Hematopoietic multipotent progenitor cell (in vitro differentiated cells): Measurements from ENCODE around the gene RBM46. TPM values are rescaled to one million over a fixed set of nuclear protein-coding genes. Genes with fewer than 3 reads are reported as not detected.

Experiments used
- DNase-seq, 3 donors: peaks; one replicate each; pipeline ENCODE4 v3.0.0-alpha.2; 2011 to 2015; ENCODE audit warnings: low read depth in 2 of 3, low spot score in 2 of 3
- total RNA-seq: library from RNA; depleted of rRNA; stranded (reverse); fragments of >200 nt; gene quantifications from one replicate; pipeline ENCODE4 v1.2.3, GENCODE V29; 2012

Gene RBM46, protein sequence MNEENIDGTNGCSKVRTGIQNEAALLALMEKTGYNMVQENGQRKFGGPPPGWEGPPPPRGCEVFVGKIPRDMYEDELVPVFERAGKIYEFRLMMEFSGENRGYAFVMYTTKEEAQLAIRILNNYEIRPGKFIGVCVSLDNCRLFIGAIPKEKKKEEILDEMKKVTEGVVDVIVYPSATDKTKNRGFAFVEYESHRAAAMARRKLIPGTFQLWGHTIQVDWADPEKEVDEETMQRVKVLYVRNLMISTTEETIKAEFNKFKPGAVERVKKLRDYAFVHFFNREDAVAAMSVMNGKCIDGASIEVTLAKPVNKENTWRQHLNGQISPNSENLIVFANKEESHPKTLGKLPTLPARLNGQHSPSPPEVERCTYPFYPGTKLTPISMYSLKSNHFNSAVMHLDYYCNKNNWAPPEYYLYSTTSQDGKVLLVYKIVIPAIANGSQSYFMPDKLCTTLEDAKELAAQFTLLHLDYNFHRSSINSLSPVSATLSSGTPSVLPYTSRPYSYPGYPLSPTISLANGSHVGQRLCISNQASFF
- total RNA-seq, result under 0.01 TPM

DNA sequence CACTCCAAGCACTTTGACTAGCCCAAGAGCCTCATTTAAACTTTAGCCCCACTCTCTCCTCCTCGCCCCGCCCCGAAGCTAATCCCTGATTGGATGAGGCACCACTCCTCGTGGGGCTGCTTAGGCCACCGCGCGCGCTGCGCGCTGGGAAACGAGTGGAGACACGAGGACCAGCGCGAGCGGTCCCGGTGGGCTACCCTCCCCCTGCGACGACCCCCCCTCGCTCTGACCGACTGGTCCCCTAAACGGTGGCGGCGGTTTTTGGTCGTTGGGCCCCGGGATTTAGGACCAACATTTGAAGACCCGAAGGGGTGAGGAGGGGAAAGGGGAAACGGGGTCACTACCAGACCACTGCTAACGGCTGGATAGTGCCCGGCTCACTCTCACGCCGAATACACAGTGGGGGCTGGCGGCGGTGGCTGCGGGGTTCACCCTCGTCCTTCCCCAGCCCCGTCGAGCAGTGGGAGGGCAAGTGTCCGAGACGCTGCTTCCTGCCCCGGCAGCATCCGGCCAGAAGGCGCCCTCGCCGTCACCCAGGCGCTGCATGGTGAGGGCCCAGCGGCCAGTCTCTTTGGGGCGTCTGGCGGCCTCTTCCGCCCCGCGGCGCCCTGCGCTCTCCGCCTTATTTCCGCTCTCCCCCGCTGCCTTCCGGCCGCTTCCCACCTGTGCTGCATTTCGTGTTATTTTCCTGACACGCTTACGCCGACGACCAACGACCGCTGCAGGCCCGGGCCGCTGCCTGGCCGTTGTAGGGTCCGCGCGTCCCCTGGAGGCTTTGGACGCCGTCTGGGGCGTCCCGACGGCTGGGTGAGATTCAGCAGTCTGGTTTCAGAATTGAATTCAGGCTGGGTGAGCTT is at the start of gene RBM46:
TSS of gene RBM46 (plus strand) at position 147 of the 857 bp plus-strand sequence. CDS start 15,481 bp downstream, outside the sequence.
- no peak for DNase-seq

DNA sequence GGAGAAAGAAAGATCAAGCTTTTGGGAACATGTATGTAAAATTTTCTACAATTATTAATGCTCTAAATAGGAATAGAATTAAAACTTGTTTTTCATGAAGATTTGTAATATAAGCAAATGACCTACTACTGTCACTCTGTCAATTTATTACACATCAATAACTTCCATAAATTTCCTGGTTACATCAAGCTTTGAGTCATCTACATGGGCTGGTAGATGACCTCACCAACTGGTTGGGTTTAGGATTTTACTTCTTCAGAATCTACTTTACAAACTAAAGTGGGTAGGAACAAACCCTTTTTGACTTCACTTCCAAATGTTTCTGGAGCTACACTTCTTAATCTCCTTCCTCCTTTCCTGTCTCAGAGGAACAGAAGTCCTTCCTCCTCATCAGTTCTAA is 49.3 kb upstream of the RBM46 start:
- DNase-seq, result no peak

DNA sequence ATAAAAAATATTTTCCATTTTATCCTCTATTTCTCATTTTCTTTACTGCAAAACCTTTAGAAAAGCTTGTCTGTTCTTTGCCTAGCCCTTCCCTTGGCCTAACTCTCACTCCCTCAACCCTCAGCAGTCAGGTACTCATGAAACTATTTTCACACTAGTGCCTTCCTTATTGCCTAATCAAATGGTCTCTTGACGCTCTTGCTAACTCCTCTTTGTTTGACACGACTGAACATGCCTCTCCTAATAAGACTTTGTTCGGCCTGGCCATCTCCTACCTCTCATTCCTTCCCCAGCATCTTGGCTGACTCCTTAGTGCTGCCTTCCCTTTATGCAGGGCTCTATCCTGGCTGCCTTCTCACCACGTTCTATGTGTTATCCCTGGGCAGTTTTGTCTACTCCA is 48.4 kb upstream of the RBM46 start:
- no peak for DNase-seq

DNA sequence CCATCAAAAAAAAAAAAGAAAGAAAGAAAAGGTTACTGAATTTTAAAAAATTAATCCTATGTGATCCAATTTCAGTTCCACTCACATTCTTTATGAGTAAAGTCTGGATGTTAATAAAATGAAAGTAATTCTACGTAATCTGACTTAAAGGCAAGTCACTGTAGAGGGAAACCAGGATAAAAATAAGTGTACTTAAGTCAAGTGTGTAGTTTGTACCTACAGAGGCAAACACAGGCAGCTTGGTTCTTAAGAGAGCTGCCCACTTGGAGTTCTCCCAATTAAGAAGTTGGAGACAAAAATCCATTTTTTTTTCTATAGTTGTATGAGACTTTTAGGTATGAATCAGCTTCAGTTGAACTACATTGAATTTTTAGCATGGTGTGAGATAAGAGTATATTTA is 44.3 kb upstream of the RBM46 start:
- no peak for DNase-seq

DNA sequence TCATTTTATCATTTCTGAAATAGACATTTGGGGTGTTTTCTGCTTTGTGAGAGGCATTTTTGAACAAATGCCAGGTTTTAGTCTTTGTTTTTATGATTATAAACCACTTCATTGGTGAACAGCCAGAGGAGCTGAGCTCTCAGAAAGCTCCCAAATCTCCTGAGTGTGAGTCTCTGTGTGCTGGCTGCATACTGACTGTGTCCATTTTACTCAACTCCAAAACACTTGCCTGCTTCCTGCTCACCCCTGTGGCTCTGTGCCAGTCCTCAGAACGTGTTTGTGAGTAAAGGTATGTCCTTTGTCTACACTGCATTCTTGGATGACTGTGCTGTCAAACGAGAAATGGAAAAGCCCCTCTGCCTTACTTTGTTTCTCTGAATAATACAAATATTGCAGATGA is 42.6 kb upstream of the RBM46 start:
- DNase-seq, result no peak

DNA sequence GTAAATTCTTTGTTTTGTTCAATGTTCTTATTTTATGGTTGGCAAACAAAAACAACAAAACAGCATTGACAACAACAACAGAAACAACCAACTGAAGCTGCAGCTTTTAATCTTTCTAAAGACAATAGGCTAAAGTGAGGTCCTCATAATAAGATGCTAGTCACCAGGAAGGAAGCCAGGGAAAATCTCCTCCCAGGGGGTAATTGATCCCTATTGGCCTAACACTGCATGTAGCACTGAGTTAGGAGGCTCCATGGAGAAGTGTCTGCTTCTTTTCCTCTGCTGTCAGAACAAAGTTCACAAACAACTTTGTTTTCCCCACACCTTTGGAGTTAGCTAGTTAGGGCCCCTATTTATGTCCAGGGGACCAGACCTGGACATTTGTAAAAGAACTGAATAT is 42.0 kb upstream of the RBM46 start:
- no peak for DNase-seq

DNA sequence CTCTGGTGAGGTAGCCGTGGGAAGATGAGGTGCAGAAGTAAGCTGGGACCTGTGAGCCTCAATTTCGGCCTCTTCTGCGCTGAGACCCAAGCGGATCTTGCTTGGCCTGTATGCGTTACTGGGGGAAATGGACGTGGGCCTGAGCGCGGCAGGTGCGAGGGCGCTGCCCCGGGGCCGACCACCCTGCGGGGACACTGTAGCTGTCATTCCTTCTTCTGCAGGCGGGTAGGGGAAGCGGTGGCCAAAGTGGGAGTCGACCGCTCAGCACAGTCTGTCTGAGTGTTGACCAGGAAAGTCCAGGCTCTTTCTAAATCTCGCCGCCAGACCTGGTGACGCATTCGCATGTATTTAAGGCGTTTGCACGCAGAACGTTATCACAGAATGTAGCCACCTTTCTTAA is 40.6 kb upstream of the RBM46 start:
- no peak for DNase-seq

DNA sequence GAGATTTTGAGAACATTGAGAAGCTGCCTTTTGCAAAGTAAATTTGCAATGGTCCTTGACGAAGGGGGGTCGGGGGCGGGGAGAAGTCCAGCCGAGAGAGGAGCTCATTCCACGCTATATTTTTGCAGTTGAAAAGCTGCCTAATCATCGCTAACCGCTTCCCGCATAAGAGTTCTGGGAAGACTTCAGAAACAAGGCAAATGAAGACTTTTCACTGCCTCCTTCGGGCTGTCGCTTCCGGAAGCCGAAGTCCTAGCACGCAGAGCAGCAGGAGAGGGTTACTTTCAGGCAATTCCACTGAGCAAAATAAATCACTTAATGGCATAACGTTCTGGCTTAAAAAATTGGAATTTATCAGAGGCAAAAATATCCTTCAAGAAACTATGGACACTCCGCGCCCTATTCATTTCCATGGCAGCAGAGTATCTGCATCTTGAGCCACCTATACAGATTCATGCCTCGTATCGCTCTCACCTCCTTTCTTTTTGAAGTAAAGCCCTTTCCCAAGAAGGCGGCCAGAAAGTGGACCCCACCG is 39.9 kb upstream of the RBM46 start:
- DNase-seq, result no peak

DNA sequence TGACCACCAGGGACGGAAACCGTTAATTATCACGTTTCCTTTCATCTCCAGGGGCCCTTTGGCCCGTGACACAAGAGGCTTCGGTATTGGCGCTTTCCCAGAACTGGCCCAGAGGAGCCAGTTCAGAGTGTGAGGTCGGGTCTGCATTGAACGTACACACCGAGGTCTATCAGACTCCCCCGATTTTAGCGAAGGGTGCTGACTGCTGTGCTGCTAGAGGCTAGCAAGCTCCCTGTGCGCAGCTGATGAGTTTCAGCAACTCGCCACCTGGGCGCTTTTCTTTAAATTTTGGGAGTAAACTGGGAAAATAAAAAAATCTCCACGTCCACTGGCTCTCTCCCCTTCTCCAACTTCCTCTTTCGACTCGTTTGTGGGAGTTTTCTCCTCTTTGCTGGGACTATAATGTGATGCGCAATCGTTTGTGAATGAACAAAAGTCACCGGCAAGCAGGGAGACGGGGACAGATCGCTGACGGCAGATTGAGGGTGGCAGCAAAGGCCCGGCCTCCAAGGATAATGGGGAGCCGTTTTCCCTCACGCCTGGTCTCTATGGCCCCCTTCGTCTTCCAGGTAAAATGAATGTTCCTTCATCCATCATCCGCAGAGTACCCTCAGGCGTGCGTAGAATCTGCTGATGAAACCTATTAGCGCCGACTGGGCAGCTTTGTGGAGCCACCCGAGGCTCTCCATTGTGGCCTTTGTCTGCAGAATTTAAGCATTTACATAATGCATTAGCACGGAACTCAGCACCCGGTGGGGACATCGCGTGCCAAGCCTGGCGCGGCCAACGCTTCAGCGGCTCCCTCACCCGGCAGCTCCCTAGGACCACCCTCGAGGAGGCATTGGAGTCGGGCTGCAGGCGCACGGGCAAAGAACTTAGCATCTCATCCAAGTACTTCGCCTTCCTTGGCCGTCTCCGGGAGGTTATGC is 38.9 kb upstream of the RBM46 start:
- peak in 2 of 3 donors; percentile 31 to 40 for DNase-seq

DNA sequence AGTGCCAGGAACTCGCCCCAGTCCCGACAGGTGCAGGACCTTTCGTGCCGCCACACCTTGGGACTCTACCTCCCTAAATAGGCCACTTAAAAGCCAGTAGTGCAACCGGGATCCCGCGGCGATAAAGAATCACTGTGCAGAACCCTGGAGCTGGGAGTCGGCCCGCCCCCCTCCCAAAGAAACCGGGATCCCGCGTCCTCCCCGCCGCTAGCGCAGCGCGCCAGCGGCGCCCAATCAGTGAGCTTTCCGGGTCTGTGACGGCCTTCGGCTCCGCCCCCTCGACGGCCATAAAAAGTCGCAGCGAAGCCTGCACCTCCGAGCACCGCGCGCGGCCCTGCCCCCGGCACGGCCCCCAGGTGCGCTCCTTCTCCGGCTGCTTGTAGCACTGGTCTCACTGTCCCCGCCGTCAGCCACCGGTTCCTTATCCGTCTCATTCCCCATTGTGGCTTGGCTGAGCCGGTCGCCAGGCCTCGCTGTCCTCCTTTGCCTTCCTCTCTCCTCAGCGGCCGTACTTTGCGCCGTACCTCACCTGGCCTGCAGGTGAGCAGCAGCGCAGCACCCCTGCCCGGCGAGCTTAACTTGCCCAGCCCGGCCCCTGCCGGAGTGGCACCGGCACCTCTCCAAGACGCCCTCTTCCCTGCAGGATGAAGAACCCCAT is 37.3 kb upstream of the RBM46 start, which contains the start of gene LRAT:
TSS of gene LRAT (plus strand) at position 318 of the 658 bp plus-strand sequence. CDS start at position 645, 327 bp downstream.
- DNase-seq, result peak in 2 of 3 donors; percentile 52 to 59

DNA sequence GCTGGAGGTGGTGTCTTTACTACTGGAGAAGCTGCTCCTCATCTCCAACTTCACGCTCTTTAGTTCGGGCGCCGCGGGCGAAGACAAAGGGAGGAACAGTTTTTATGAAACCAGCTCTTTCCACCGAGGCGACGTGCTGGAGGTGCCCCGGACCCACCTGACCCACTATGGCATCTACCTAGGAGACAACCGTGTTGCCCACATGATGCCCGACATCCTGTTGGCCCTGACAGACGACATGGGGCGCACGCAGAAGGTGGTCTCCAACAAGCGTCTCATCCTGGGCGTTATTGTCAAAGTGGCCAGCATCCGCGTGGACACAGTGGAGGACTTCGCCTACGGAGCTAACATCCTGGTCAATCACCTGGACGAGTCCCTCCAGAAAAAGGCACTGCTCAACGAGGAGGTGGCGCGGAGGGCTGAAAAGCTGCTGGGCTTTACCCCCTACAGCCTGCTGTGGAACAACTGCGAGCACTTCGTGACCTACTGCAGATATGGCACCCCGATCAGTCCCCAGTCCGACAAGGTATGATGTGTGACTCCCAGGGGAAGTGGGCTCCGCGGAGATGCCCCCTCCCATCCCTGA is 36.6 kb upstream of the RBM46 start:
- DNase-seq, result peak in 1 of 3 donors; percentile 21

DNA sequence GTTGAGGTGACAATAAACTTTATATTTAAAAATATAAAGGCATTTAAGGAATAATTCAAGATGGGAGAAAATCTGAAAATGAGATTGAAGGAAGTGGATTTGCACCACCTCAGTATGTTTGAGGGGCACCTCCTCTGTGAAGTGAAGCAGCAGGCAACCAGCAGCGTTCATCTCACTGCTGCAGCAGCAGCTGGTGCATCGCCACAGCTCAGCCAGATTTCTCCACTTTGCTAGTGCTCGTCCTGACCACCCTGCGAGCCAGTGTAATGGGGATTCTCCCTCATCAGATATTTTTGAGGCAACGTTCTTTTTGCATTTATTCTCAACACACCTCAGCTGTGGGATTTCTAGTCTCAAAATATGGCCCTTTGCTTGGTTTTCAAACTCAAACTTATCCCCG is 23.4 kb upstream of the RBM46 start:
- no peak for DNase-seq

DNA sequence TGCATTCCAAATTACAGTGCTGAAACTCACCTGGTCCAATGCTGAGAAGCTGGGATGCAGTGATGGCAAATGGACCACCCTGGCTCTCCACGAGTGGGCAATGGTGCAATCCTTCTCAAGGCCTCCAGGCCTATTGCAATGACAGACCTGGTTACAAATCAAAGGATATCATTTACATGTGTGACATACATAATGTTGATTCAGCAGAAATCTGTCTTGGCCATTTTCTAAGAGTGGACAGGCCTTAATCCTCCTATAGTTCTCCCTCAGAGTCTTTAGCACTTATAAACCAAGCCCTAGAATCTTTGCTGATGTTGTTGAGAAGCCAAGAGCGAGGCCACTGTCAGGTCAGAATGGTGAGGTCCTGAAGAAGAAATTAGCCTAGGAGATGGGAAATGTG is 20.2 kb upstream of the RBM46 start:
- DNase-seq, result no peak

DNA sequence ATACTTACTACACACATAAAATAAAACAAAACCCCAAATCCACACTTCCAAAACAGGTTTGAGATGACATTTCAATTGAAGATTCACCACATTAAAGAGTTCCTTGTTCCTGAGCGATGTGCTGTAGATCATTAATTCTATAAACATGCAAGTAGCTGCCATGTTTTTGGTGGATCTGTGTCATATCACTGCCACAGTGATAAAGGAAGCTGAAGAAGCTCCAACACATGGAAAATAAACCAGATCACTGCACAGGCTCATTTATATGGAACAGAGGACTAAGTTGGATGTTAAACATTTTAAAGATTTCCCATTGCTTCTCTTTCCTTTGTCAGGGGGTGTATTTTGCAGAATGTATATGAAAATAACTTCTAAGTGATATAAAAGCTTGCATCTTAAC is 2.8 kb upstream of the RBM46 start:
- DNase-seq, result no peak

DNA sequence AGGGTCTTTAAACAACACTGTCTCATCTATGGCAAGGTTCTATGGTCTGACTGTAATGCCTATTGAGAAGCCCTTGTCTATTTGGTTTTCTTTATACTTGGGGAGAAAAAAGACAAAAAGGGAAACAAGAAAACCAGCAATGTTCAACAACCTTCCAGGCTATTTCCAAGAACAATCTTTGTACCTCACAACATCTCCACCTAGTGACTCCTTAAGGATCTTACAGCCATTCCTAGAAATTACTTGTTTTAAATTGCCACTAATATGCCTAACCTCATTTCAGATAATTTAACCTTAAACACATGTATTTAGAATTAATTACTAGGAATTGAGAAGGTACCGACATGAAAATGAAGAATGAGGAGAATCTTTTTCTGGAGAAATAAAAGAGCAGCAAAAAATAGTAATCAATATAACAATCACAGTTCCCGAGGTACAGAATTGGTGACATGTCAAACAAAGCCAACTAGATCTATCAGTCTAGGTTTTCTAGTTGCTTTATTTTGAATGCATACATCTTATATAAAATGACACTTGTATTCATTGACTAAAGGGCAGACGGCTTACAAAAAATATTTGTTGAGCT is 1.6 kb upstream of the RBM46 start:
- peak in 2 of 3 donors; percentile 10 to 34 for DNase-seq

DNA sequence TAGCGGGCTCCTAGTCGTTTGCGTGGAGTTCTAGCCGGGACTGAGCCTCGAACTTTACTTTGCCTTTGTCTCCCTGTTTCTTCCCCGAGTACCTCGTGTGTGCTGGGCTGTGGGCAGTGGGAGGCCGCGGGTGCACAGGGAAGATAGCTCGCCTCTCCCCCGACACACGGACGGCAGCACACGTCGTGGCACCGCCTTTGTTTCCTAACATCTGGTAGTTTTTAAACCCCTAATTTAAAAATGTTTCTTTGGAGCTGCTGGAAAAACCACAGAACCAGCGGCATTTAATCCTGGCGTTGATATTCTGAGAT is 866 bp downstream of the RBM46 start:
- DNase-seq, result no peak

DNA sequence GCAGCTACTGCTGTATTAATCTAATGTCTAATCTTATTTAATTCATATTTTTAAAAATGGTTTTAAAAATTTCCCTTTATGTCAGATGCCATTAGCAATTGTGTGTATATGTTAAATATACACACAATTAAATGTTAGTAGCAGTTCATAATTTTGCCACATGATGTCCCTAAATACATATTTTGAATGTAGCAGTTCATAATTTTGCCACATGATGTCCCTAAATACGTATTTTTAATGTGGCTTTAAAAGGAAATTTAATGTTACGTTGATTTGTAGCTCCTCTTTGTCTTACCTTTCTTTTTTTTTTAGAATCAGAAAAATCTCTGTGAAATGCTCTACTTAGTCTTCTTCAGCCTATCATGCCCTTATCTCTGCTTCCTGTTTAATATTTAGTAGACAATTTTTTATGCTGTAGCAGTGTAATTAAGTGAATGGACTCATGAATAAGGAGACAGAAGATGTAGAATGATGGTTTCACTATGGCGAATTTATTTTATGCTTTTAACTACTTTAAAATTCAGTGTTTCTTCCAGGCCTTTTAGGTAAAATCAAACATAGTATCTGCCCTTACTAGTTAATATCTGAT is 26.1 kb downstream of the RBM46 start:
- peak in 2 of 3 donors; percentile 26 to 72 for DNase-seq

DNA sequence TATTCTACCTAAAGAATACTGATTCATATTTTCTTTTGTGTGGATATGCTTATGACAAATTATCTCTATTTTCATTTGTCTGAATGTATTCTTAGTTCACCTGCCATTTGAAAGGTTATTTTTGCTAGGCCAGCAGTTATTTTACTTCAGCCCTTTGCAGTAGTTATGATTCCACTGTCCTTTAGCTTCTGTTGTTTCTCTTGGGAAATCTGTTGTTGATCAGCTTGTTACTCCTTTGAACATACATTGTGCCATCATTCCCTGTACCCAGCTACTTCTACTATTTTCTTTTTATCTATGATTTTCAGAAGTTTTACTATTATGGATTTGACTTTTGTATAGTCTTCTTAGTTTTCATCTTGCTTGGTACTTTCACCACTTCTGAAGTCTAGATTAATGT is 37.2 kb downstream of the RBM46 start:
- DNase-seq, result no peak

DNA sequence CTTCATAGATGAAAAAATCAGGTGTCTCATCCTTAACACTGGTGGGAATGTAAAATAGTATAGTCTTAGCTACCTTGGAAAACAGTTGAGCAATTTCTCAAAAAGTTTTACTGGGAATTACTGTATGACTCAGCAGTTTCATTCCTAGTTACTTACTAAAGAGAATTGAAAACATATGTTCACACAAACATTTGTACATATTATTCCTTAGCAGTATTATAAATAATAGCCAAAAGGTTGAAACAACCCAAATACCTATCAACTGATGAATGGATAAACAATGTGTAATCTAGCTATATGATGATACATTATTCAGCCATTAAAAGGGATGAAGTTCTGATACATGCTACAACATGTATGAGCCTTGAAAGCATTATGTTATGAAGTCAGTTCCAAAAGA is 41.7 kb downstream of the RBM46 start:
- no peak for DNase-seq
